HFFc6 (cell line): ENCODE data around the gene GALNT18. TPM values are rescaled to one million over a fixed set of nuclear protein-coding genes. Genes with fewer than 3 reads are reported as not detected.

Experiments
- DNase-seq: peaks from one replicate; pipeline ENCODE4 v3.0.0-alpha.2; 2018
- H3K27ac Mint-ChIP-seq: 2 replicates; pipeline ENCODE4 v1.8.0; 2020; ENCODE audit warnings: mild to moderate bottlenecking, mixed read lengths
- H3K27me3 Mint-ChIP-seq: 2 replicates; pipeline ENCODE4 v1.8.0; 2021; ENCODE audit warnings: mild to moderate bottlenecking, moderate library complexity, mixed read lengths; ENCODE audit not compliant: insufficient read depth
- H3K36me3 Mint-ChIP-seq: 2 replicates; pipeline ENCODE4 v1.8.0; 2021; ENCODE audit warnings: low read depth, mixed read lengths
- H3K4me1 Mint-ChIP-seq: 2 replicates; pipeline ENCODE4 v1.8.0; 2020; ENCODE audit warnings: low read depth, mixed read lengths
- H3K4me3 Mint-ChIP-seq: 2 replicates; pipeline ENCODE4 v1.8.0; 2020; ENCODE audit warnings: mild to moderate bottlenecking, moderate library complexity, mixed read lengths
- H3K9me3 Mint-ChIP-seq: 2 replicates; pipeline ENCODE4 v1.8.0; 2020; ENCODE audit warnings: mild to moderate bottlenecking, mixed read lengths
- CTCF ChIP-seq: fragments of 200-600 bp; sonication (generic); IDR thresholded peaks from 2 replicates; pipeline ENCODE4 v1.5.0; 2021; ENCODE audit warnings: antibody characterized with exemption, mild to moderate bottlenecking
- total RNA-seq, 6 experiments: library from RNA; stranded (reverse); fragmentation: NEBNext Ultra II Directional; extraction: Animal tissue kit (Norgen Biotek cat#: 25700); gene quantifications; 2 replicates in 1 of 6; 3 replicates in 5 of 6; pipeline ENCODE4 v1.2.3, GENCODE V29; 2021

GALNT18 gene
- total RNA-seq, 6 experiments from 2014 or later, result 2.7 to 13.7 (median 12.4) TPM

- DNase-seq, result no peak
- H3K27me3 Mint-ChIP-seq, result peaks cover 11% of the 10 kb centered on the region; the same call in 1 of the 2 replicates
- no peak overlapping the region for H3K27ac Mint-ChIP-seq
- peak; percentile 64 for TF ChIP-seq CTCF
- no peaks in the 10 kb centered on the region for H3K36me3 Mint-ChIP-seq
- H3K9me3 Mint-ChIP-seq, result no peaks in the 10 kb centered on the region
- H3K4me1 Mint-ChIP-seq, result peaks cover 28% of the 10 kb centered on the region
- no peak overlapping the region for H3K4me3 Mint-ChIP-seq
Measured at GRCh38 chr11:11400635-11401232, 221.1 kb downstream of the GALNT18 start.

GRCh38 chr11:11400121-11400520, 221.7 kb downstream of the GALNT18 start:
- no peaks in the 10 kb centered on the region for H3K9me3 Mint-ChIP-seq
- H3K27ac Mint-ChIP-seq, result no peak overlapping the region
- H3K4me3 Mint-ChIP-seq, result no peak overlapping the region
- H3K27me3 Mint-ChIP-seq, result peaks cover 11% of the 10 kb centered on the region; the same call in 1 of the 2 replicates
- 0 out of 2 replicates have a peak, but pooled peaks cover under 1% of the 10 kb centered on the region for H3K36me3 Mint-ChIP-seq
- peaks cover 34% of the 10 kb centered on the region for H3K4me1 Mint-ChIP-seq
- DNase-seq, result no peak
- no peak for TF ChIP-seq CTCF

DNA sequence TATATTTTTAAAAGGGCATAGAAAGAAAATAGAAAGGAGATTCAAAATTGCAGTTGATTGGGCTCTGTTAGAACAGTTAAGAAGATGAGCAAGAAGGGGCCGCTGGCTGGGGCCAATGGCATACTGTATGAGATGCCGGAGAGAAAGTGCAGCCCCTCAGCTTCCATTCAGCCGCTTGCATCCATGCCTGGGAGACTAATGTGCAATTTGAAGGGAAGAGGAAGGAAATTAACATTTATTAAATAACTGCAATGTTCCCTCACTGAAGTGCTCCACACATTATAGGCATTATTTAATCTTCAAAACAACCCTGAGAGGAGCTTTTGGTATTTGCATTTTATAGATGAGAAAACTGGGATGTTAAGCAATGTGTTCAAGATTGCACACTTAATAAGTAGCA, 224.0 kb downstream of the GALNT18 start:
- TF ChIP-seq CTCF, result no peak
- Mint-ChIP-seq H3K9me3 (no peaks in the 10 kb centered on the region), H3K36me3 (0 out of 2 replicates have a peak, but pooled peaks cover 3% of the 10 kb centered on the region), H3K4me1 (peaks cover 41% of the 10 kb centered on the region), H3K27ac (peak overlapping the region; percentile 6; the same call in 1 of the 2 replicates), H3K27me3 (peaks cover 2% of the 10 kb centered on the region; the same call in 1 of the 2 replicates), H3K4me3 (no peak overlapping the region)
- no peak for DNase-seq

- 0 out of 2 replicates have a peak, but pooled peaks cover 3% of the 10 kb centered on the region for H3K36me3 Mint-ChIP-seq
- no peak for TF ChIP-seq CTCF
- no peak overlapping the region for H3K4me3 Mint-ChIP-seq
- H3K4me1 Mint-ChIP-seq, result peaks cover 44% of the 10 kb centered on the region
- no peaks in the 10 kb centered on the region for H3K9me3 Mint-ChIP-seq
- H3K27me3 Mint-ChIP-seq, result no peaks in the 10 kb centered on the region
- H3K27ac Mint-ChIP-seq, result peak overlapping the region; percentile 99
- DNase-seq, result no peak
Measured at GRCh38 chr11:11397036-11397415, 224.8 kb downstream of the GALNT18 start.

- 0 out of 2 replicates have a peak, but pooled peaks cover 3% of the 10 kb centered on the region for H3K36me3 Mint-ChIP-seq
- 0 out of 2 replicates have a peak, but pooled peaks have one; percentile 12 for TF ChIP-seq CTCF
- DNase-seq, result peak; percentile 97
- peak overlapping the region; percentile 99 for H3K27ac Mint-ChIP-seq
- H3K27me3 Mint-ChIP-seq, result no peaks in the 10 kb centered on the region
- H3K9me3 Mint-ChIP-seq, result no peaks in the 10 kb centered on the region
- peaks cover 50% of the 10 kb centered on the region for H3K4me1 Mint-ChIP-seq
- peak overlapping the region; percentile 78 for H3K4me3 Mint-ChIP-seq
Measured at GRCh38 chr11:11396301-11397035, 225.3 kb downstream of the GALNT18 start.
